ENCODE measurements around the gene METTL15. TPM values are rescaled to one million over a fixed set of nuclear protein-coding genes. Genes with fewer than 3 reads are reported as not detected.
A peak's percentile ranks its signal among the peaks of the same experiment; 100 is the strongest.

Gene METTL15
- total and polyA plus RNA-seq, 2 experiments from 2014 or later, result 9.3 to 23.2 TPM

- H3K9me3 ChIP-seq (ENCODE audit: low read depth), result no peaks in the 10 kb centered on the region
Measured at GRCh38 chr11:28104425-28104824, 3.8 kb upstream of the METTL15 start.

GRCh38 chr11:28104984-28105383 lies 3.2 kb upstream of the METTL15 start:
- TF ChIP-seq, protein P1, sequence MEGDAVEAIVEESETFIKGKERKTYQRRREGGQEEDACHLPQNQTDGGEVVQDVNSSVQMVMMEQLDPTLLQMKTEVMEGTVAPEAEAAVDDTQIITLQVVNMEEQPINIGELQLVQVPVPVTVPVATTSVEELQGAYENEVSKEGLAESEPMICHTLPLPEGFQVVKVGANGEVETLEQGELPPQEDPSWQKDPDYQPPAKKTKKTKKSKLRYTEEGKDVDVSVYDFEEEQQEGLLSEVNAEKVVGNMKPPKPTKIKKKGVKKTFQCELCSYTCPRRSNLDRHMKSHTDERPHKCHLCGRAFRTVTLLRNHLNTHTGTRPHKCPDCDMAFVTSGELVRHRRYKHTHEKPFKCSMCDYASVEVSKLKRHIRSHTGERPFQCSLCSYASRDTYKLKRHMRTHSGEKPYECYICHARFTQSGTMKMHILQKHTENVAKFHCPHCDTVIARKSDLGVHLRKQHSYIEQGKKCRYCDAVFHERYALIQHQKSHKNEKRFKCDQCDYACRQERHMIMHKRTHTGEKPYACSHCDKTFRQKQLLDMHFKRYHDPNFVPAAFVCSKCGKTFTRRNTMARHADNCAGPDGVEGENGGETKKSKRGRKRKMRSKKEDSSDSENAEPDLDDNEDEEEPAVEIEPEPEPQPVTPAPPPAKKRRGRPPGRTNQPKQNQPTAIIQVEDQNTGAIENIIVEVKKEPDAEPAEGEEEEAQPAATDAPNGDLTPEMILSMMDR (IDR thresholded peaks at IDR 0.05; ENCODE audit: poor library complexity), result no peak
- no peak for TF ChIP-seq EZH2phosphoT487 (IDR thresholded peaks at IDR 0.05; ENCODE audit: low read depth, severe bottlenecking, unreplicated experiment)
- no peak for TF ChIP-seq EZH2 (IDR thresholded peaks at IDR 0.05; ENCODE audit: borderline replicate concordance)
- H3K27me3 ChIP-seq, result no peaks in the 10 kb centered on the region
- DNase-seq (ENCODE audit: low spot score), result no peak
- H3K9me2 ChIP-seq (replicated peaks; ENCODE audit: insufficient read depth), result no peaks in the 10 kb centered on the region
- H3K4me2 ChIP-seq, result no peak overlapping the region
- H3K36me3 ChIP-seq (replicated peaks; ENCODE audit: insufficient read depth, low read depth), result no peaks in the 10 kb centered on the region
- no peaks in the 10 kb centered on the region for H4K20me1 ChIP-seq (ENCODE audit: insufficient read depth, poor library complexity, severe bottlenecking)
- H3K27ac ChIP-seq, result no peak overlapping the region
- peaks cover 69% of the 10 kb centered on the region for H3K79me2 ChIP-seq
- WGBS (ENCODE audit: low lambda C conversion rate, missing lambda C conversion rate), result 88% methylated on average over 2 of the region's 2 CpGs
- H3K4me3 ChIP-seq, result no peak overlapping the region
- H3K4me1 ChIP-seq (ENCODE audit: insufficient read depth), result peaks cover 13% of the 10 kb centered on the region
- no peaks in the 10 kb centered on the region for H3K9me3 ChIP-seq (ENCODE audit: low read depth)
- no peak overlapping the region for H2AFZ ChIP-seq

More at GRCh38 chr11:28104425-28104824, 3.8 kb upstream of the METTL15 start:
- Histone ChIP-seq H2AFZ (no peak overlapping the region), H4K20me1 (ENCODE audit: insufficient read depth, poor library complexity, severe bottlenecking) (no peaks in the 10 kb centered on the region), H3K27ac (no peak overlapping the region), H3K4me3 (no peak overlapping the region), H3K79me2 (peaks cover 67% of the 10 kb centered on the region), H3K4me2 (no peak overlapping the region), H3K27me3 (no peaks in the 10 kb centered on the region), H3K9me2 (replicated peaks; ENCODE audit: insufficient read depth) (no peaks in the 10 kb centered on the region), H3K36me3 (replicated peaks; ENCODE audit: insufficient read depth, low read depth) (no peaks in the 10 kb centered on the region), H3K4me1 (ENCODE audit: insufficient read depth) (peaks cover 8% of the 10 kb centered on the region)
- no peak for TF ChIP-seq EZH2 (IDR thresholded peaks at IDR 0.05; ENCODE audit: borderline replicate concordance)
- 64% methylated on average over 1 of the region's 1 CpG for WGBS (ENCODE audit: low lambda C conversion rate, missing lambda C conversion rate)
- no peak for DNase-seq (ENCODE audit: low spot score)

- no peak for DNase-seq (ENCODE audit: low spot score)
- no peak overlapping the region for H3K4me3 ChIP-seq
- 92% methylated on average over 5 of the region's 5 CpGs for WGBS (ENCODE audit: low lambda C conversion rate, missing lambda C conversion rate)
- H3K4me1 ChIP-seq (ENCODE audit: insufficient read depth), result peaks cover 13% of the 10 kb centered on the region
- TF ChIP-seq EZH2 (IDR thresholded peaks at IDR 0.05; ENCODE audit: borderline replicate concordance), result no peak
- no peaks in the 10 kb centered on the region for H3K36me3 ChIP-seq (replicated peaks; ENCODE audit: insufficient read depth, low read depth)
- no peak overlapping the region for H2AFZ ChIP-seq
- peaks cover 69% of the 10 kb centered on the region for H3K79me2 ChIP-seq
- H3K9me2 ChIP-seq (replicated peaks; ENCODE audit: insufficient read depth), result no peaks in the 10 kb centered on the region
- no peaks in the 10 kb centered on the region for H3K27me3 ChIP-seq
- H3K4me2 ChIP-seq, result no peak overlapping the region
- no peak overlapping the region for H3K27ac ChIP-seq
- H3K9me3 ChIP-seq (ENCODE audit: low read depth), result no peaks in the 10 kb centered on the region
- no peaks in the 10 kb centered on the region for H4K20me1 ChIP-seq (ENCODE audit: insufficient read depth, poor library complexity, severe bottlenecking)
Measured at GRCh38 chr11:28105869-28106268, 2.3 kb upstream of the METTL15 start.

- WGBS (ENCODE audit: low lambda C conversion rate, missing lambda C conversion rate), result 91% methylated on average over 14 of the region's 14 CpGs
- no peaks in the 10 kb centered on the region for H3K36me3 ChIP-seq (replicated peaks; ENCODE audit: insufficient read depth, low read depth)
- peak overlapping the region; percentile 73 for H3K27ac ChIP-seq
- no peaks in the 10 kb centered on the region for H3K9me3 ChIP-seq (ENCODE audit: low read depth)
- H3K9me2 ChIP-seq (replicated peaks; ENCODE audit: insufficient read depth), result no peaks in the 10 kb centered on the region
- H3K4me2 ChIP-seq, result peak overlapping the region; percentile 85
- no peak for DNase-seq (ENCODE audit: low spot score)
- no peaks in the 10 kb centered on the region for H4K20me1 ChIP-seq (ENCODE audit: insufficient read depth, poor library complexity, severe bottlenecking)
- TF ChIP-seq, protein P1 (IDR thresholded peaks at IDR 0.05; ENCODE audit: poor library complexity), result no peak
- TF ChIP-seq EZH2 (IDR thresholded peaks at IDR 0.05; ENCODE audit: borderline replicate concordance), result no peak
- TF ChIP-seq EZH2phosphoT487 (IDR thresholded peaks at IDR 0.05; ENCODE audit: low read depth, severe bottlenecking, unreplicated experiment), result no peak
- H3K4me3 ChIP-seq, result no peak overlapping the region
- H3K79me2 ChIP-seq, result peaks cover 71% of the 10 kb centered on the region
- no peaks in the 10 kb centered on the region for H3K27me3 ChIP-seq
- H3K4me1 ChIP-seq (ENCODE audit: insufficient read depth), result peaks cover 19% of the 10 kb centered on the region
- H2AFZ ChIP-seq, result peak overlapping the region; percentile 53
Measured at GRCh38 chr11:28106353-28107043, 1.7 kb upstream of the METTL15 start.

Data from hepatocyte (in vitro differentiated cells).